HUES48 (cell line): ENCODE measurements around the gene WDR12.
"Not testable (repeated sequence)": the region's sequence is repeated elsewhere in the genome, so short reads cannot be mapped to it uniquely, and the experiment has no call there.

ENCODE experiments used
- H3K27ac ChIP-seq: one replicate; pipeline ENCODE4 v1.7.0; 2013; ENCODE audit warnings: low read depth, low read length, inconsistent platforms
- H3K27me3 ChIP-seq: 2 replicates; pipeline ENCODE4 v1.6.1; 2013; ENCODE audit warnings: mild to moderate bottlenecking, low read length; ENCODE audit not compliant: control insufficient read depth, insufficient read depth
- H3K36me3 ChIP-seq: 2 replicates; pipeline ENCODE4 v1.6.1; 2013; ENCODE audit warnings: low read length; ENCODE audit not compliant: control insufficient read depth, insufficient read depth
- H3K4me1 ChIP-seq: 2 replicates; pipeline ENCODE4 v1.6.1; 2013; ENCODE audit warnings: mild to moderate bottlenecking, low read length; ENCODE audit not compliant: control insufficient read depth, insufficient read depth
- H3K4me3 ChIP-seq: 2 replicates; pipeline ENCODE4 v1.5.1; 2013; ENCODE audit warnings: mild to moderate bottlenecking, low read depth, low read length
- H3K9ac ChIP-seq: 2 replicates; pipeline ENCODE4 v1.6.1; 2013; ENCODE audit warnings: mild to moderate bottlenecking, low read depth, low read length, moderate library complexity
- H3K9me3 ChIP-seq: 2 replicates; pipeline ENCODE4 v1.6.1; 2013; ENCODE audit warnings: low read length; ENCODE audit not compliant: control insufficient read depth, insufficient read depth

Gene WDR12

GRCh38 chr2:202883987-202884675 is 27.3 kb downstream of the WDR12 start:
- H3K9ac ChIP-seq = no peak overlapping the region
- no peaks in the 10 kb centered on the region for H3K27me3 ChIP-seq
- H3K4me3 ChIP-seq = no peak overlapping the region
- H3K27ac ChIP-seq = no peak overlapping the region
- no peaks in the 10 kb centered on the region for H3K4me1 ChIP-seq
- H3K36me3 ChIP-seq = peaks cover 86% of the 10 kb centered on the region
- no peaks in the 10 kb centered on the region for H3K9me3 ChIP-seq

GRCh38 chr2:202881570-202881969 is 29.9 kb downstream of the WDR12 start:
- no peak overlapping the region for H3K4me3 ChIP-seq
- peaks cover 80% of the 10 kb centered on the region for H3K36me3 ChIP-seq

GRCh38 chr2:202877699-202878098 is 33.8 kb downstream of the WDR12 start:
- Histone ChIP-seq H3K4me3 (no peak overlapping the region), H3K9me3 (no peaks in the 10 kb centered on the region), H3K36me3 (peaks cover 45% of the 10 kb centered on the region), H3K27ac (no peak overlapping the region), H3K9ac (no peak overlapping the region), H3K27me3 (no peaks in the 10 kb centered on the region), H3K4me1 (no peaks in the 10 kb centered on the region)

More at GRCh38 chr2:202881570-202881969, 29.9 kb downstream of the WDR12 start:
- H3K27ac ChIP-seq = no peak overlapping the region
- H3K27me3 ChIP-seq = no peaks in the 10 kb centered on the region
- no peak overlapping the region for H3K9ac ChIP-seq
- no peaks in the 10 kb centered on the region for H3K9me3 ChIP-seq
- H3K4me1 ChIP-seq = no peaks in the 10 kb centered on the region

GRCh38 chr2:202871300-202872141 is 40.0 kb downstream of the WDR12 start, which contains the start of gene ICA1L:
ICA1L (minus strand) TSS chr2:202871766; CDS start chr2:202829009, 42,757 bp downstream.
- Histone ChIP-seq H3K27ac (peak within 1 kb of the TSS; percentile 75), H3K9ac (peak within 1 kb of the TSS; percentile 70), H3K36me3 (no peaks in the 10 kb centered on the region), H3K27me3 (no peaks in the 10 kb centered on the region), H3K4me3 (peak within 1 kb of the TSS; percentile 61), H3K4me1 (no peaks in the 10 kb centered on the region), H3K9me3 (no peaks in the 10 kb centered on the region)

- peak overlapping the region; percentile 61 for H3K4me3 ChIP-seq
- H3K4me1 ChIP-seq = no peaks in the 10 kb centered on the region
- no peaks in the 10 kb centered on the region for H3K9me3 ChIP-seq
- H3K27ac ChIP-seq = peak overlapping the region; percentile 75
- H3K9ac ChIP-seq = peak overlapping the region; percentile 70
- H3K36me3 ChIP-seq = no peaks in the 10 kb centered on the region
- no peaks in the 10 kb centered on the region for H3K27me3 ChIP-seq
Measured at GRCh38 chr2:202870431-202871299, 40.8 kb downstream of the WDR12 start.

GRCh38 chr2:202861987-202862386 is 49.5 kb downstream of the WDR12 start:
- Histone ChIP-seq H3K27ac (no peak overlapping the region), H3K4me3 (no peak overlapping the region), H3K9me3 (no peaks in the 10 kb centered on the region), H3K9ac (no peak overlapping the region), H3K4me1 (no peaks in the 10 kb centered on the region), H3K36me3 (no peaks in the 10 kb centered on the region), H3K27me3 (no peaks in the 10 kb centered on the region)

GRCh38 chr2:202858601-202859000 is 52.9 kb downstream of the WDR12 start:
- no peak overlapping the region for H3K27ac ChIP-seq

GRCh38 chr2:202849343-202849742 is 62.1 kb downstream of the WDR12 start:
- not testable (repeated sequence) for H3K27ac ChIP-seq, H3K9me3 ChIP-seq, H3K9ac ChIP-seq, H3K36me3 ChIP-seq, H3K4me3 ChIP-seq, H3K4me1 ChIP-seq, H3K27me3 ChIP-seq

More at GRCh38 chr2:202858601-202859000, 52.9 kb downstream of the WDR12 start:
- no peaks in the 10 kb centered on the region for H3K36me3 ChIP-seq
- no peaks in the 10 kb centered on the region for H3K9me3 ChIP-seq
- H3K9ac ChIP-seq = no peak overlapping the region
- H3K4me3 ChIP-seq = no peak overlapping the region
- H3K4me1 ChIP-seq = no peaks in the 10 kb centered on the region
- no peaks in the 10 kb centered on the region for H3K27me3 ChIP-seq

GRCh38 chr2:202848813-202849212 is 62.7 kb downstream of the WDR12 start:
- H3K9me3 ChIP-seq = no peaks in the 10 kb centered on the region
- no peaks in the 10 kb centered on the region for H3K27me3 ChIP-seq
- H3K4me3 ChIP-seq = no peak overlapping the region
- H3K4me1 ChIP-seq = no peaks in the 10 kb centered on the region
- H3K36me3 ChIP-seq = no peaks in the 10 kb centered on the region
- H3K27ac ChIP-seq = no peak overlapping the region
- H3K9ac ChIP-seq = no peak overlapping the region

GRCh38 chr2:202847693-202848524 is 63.6 kb downstream of the WDR12 start:
- H3K9ac ChIP-seq = no peak overlapping the region
- no peaks in the 10 kb centered on the region for H3K36me3 ChIP-seq
- no peaks in the 10 kb centered on the region for H3K4me1 ChIP-seq
- H3K27me3 ChIP-seq = no peaks in the 10 kb centered on the region
- H3K27ac ChIP-seq = no peak overlapping the region
- H3K4me3 ChIP-seq = no peak overlapping the region
- no peaks in the 10 kb centered on the region for H3K9me3 ChIP-seq
